ENCODE data around the gene TSSC4.

DNA sequence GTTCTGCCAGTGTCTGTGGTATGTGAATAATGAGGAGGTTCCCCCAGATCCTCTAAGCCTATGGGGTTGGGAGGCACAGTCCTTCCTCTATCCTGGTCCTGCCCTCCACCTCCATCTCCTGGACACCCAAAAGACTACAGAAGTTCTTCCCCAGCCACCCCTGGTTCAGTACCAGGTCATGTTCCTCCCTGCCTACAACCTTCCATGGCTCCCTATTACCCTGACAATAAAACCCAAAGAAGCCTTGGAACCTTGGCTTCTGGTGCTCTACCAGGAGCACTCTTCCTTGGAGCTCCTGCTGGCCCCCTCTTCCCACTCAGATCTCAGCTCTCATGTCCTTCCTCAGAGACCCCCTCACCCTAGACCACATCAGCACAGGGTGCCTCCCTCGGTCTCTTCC is 30.8 kb downstream of the TSSC4 start:
- TF ChIP-seq, protein P1, sequence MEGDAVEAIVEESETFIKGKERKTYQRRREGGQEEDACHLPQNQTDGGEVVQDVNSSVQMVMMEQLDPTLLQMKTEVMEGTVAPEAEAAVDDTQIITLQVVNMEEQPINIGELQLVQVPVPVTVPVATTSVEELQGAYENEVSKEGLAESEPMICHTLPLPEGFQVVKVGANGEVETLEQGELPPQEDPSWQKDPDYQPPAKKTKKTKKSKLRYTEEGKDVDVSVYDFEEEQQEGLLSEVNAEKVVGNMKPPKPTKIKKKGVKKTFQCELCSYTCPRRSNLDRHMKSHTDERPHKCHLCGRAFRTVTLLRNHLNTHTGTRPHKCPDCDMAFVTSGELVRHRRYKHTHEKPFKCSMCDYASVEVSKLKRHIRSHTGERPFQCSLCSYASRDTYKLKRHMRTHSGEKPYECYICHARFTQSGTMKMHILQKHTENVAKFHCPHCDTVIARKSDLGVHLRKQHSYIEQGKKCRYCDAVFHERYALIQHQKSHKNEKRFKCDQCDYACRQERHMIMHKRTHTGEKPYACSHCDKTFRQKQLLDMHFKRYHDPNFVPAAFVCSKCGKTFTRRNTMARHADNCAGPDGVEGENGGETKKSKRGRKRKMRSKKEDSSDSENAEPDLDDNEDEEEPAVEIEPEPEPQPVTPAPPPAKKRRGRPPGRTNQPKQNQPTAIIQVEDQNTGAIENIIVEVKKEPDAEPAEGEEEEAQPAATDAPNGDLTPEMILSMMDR (IDR thresholded peaks at IDR 0.05), result no peak
- no peak for TF ChIP-seq POLR2A (IDR thresholded peaks at IDR 0.05)
- no peak for TF ChIP-seq EP300 (IDR thresholded peaks at IDR 0.05; ENCODE audit: low read depth)
- TF ChIP-seq POLR2AphosphoS5 (IDR thresholded peaks at IDR 0.05), result no peak
